Astrocyte of the hippocampus (primary cell): Measurements from ENCODE around the gene EDIL3.
"Not testable (repeated sequence)": the region's sequence is repeated elsewhere in the genome, so short reads cannot be mapped to it uniquely, and the experiment has no call there.

Experiments used
- DNase-seq: peaks from one replicate; pipeline ENCODE4 v3.0.0; 2011; ENCODE audit warnings: low read depth, low spot score

Gene EDIL3

GRCh38 chr5:84168841-84169240 lies 215.8 kb downstream of the EDIL3 start:
- DNase-seq = no peak

DNA sequence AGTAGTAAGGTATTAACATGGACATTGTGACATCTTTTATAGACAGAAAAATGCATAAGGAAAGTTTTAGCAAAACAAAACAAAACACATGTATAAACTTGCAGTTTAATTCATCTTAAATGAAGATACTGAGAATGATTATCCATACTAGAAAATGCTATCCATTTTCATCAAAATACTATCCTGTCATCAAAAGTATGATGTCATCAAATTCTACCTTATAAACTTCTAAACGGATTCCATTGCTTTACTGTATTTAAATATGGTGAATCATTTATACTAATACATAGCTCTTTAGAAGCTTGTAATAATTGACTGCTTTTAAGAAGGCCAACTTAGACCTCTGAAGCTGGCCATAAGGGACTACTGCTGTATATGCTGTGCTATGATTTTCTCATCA lies 221.0 kb downstream of the EDIL3 start:
- no peak for DNase-seq

DNA sequence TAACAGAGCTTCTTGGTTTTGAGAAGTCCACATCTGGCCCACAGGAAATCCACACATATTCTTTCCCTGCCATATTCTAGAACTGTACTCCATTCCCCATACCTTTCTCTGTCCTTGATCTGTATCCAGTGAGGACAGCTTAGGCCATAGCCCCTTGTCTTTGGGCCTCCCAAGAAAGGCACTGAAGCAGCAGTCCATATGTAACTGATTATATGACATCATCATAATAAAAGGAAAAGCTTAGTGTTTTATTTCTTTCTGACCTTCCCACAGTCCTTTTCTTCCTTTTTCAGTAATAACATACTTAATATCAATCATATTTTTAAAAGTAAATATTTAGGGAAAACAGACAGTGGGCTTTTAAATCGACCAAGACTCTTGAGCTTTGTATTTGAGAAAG lies 222.0 kb downstream of the EDIL3 start:
- no peak for DNase-seq

DNA sequence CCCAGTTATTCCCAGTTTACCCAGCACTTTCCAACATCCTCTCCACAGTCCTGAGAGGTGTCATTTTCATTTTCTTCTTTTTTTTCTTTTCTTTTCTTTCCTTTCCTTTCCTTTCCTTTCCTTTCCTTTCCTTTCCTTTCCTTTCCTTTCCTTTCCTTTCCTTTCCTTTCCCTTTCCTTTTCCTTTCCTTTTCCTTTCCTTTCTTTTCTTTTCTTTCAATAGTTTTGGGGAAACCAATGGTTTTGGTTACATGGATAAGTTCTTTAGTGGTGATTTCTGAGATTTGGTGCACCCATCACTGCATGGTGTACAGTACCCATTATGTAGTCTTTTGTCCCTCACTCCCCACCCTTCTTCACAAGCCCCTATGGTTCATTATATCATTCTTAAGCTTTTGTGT lies 224.0 kb downstream of the EDIL3 start:
- not testable (repeated sequence) for DNase-seq

GRCh38 chr5:84149094-84149493 lies 235.6 kb downstream of the EDIL3 start:
- no peak for DNase-seq

DNA sequence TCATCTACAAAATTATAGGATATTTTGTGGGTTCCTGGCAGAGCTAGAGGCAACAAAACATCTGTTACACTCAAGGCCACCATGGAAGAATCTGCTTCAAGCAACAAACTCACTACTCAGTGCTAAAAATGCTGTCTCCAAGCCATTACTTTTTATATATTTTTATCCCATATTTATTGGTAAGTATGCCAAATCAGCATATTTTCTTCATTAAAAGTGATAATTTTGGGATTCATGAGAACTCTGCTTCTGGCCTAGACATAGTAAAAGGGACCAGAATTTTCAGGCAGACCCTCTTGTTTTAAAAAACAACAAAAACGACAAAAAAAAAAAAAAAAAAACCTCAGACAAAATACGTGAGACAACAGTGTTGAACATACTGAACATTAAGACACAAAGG lies 236.0 kb downstream of the EDIL3 start:
- no peak for DNase-seq

DNA sequence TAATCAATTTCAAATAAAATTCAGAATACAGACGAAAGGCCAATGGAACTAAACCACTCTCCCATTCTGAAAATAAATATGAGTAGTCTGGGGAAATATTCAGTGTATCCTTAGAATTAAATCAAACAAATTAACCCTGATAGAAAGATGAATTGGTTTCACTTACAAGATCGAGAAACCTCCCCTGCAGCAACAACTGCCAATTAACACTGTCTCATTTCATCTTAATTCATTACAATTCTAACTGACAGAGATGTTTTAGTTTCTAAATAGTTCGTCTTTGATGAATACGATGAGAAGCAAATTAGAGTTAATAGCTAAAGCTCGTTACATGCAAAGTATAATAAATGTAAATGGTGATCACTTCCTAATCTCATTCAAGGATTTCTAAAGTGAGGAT lies 247.1 kb downstream of the EDIL3 start:
- DNase-seq = no peak

- peak; percentile 10 for DNase-seq
Measured at GRCh38 chr5:84131372-84131771, 253.3 kb downstream of the EDIL3 start.

DNA sequence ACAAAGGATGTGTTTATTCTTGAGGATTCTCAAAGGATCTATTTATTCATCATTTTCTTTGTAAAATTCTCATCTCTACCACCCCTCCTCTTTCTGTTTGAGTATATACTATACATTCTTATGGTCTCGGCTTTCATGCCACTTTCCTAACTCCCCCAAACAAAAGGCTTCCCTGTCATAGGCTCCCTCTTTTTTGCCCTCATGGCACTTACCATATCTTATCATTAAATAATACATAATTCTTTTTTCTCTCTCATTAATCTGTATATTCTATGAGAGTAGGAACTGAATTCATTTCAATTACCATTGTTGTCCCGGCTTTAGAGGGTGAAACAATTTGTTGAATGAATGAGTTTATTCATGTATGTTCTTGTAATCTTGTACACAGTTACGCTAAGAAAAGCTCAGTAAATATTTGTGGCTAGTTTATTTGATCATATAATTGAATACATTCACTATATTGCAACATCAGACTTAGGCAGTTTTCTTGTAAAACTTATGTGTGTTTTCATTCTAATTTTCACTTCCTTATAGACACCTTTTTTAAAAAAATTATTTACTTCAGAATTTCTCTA lies 254.6 kb downstream of the EDIL3 start:
- DNase-seq = no peak

GRCh38 chr5:84125216-84125615 lies 259.5 kb downstream of the EDIL3 start:
- no peak for DNase-seq

DNA sequence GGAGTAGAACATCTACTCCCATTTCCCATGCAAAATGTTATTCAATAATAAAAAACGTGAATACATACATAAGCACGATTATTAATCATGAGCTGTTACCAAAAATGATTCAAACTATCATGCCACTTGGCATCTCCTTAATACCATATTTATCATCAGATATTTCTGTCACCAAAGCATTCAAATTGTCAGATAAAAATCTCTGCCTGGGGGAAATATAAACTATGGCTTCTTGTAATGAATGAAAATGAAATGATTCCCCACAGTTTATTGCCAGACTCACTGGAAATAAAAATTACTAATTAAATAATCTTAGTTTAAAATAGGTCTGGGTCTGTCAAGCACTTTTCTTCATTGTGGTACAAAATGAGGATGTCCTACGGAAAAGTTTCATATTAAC lies 265.4 kb downstream of the EDIL3 start:
- no peak for DNase-seq

DNA sequence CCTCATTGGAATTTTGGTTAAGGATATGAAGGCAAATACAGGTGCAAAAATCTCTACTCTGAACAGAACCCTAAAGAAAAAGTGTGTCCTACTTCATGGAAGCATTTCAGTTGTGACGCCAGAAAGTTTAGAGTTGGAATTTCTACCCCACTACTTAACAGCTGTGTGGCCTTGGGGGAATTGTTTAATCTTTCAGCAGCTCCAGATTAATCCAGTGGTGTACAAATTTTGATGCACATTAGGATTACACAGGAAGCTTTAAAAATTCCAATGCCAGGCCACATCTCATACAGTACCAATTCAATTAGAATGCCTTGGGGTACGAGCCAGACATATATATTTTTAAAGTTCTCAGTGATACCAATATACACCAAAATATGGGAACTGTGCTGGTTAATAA lies 266.1 kb downstream of the EDIL3 start:
- no peak for DNase-seq

DNA sequence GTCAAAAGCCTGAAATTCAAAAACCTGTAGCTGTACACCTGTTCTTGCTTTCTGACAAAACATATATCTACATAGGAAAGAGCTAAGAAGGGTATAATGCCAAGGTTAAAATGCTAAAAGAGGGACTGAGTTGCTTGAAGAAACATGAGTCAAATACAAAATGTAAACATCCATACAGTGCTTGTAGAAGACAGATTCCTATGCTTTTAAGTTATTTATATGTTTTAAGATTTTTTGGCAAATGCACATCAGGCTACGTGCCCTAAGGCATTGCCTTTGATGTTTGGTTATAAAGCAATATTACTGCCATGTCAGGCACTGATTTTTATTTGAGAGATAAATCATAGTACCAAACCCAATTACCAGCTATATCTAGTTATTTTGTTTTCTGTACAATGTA lies 269.0 kb downstream of the EDIL3 start:
- no peak for DNase-seq

GRCh38 chr5:84113246-84114105 lies 271.2 kb downstream of the EDIL3 start:
- DNase-seq = peak; percentile 56

- no peak for DNase-seq
Measured at GRCh38 chr5:84092738-84093137, 291.9 kb downstream of the EDIL3 start.

- peak; percentile 13 for DNase-seq
Measured at GRCh38 chr5:84091127-84091799, 293.4 kb downstream of the EDIL3 start.

GRCh38 chr5:84088996-84089395 lies 295.7 kb downstream of the EDIL3 start:
- DNase-seq = peak; percentile 8

DNA sequence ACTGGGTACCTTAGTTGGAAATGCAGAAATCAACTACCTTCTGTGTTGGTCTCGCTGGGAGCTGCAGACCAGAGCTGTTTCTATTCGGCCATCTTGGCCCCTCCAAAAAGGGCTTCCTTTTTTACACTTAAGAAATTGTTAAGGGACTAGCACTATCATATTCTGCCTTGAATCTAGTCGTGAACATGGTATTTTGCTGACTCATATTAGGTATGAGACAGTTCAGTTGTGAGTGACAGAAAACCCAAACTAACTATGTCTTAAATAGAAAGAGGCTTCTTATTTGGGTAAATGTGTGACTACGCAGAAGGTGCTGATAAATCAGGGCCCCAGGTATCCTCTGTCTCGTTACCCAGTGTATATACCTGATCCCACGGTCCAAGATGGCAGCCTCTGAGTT lies 298.2 kb downstream of the EDIL3 start:
- DNase-seq = no peak

DNA sequence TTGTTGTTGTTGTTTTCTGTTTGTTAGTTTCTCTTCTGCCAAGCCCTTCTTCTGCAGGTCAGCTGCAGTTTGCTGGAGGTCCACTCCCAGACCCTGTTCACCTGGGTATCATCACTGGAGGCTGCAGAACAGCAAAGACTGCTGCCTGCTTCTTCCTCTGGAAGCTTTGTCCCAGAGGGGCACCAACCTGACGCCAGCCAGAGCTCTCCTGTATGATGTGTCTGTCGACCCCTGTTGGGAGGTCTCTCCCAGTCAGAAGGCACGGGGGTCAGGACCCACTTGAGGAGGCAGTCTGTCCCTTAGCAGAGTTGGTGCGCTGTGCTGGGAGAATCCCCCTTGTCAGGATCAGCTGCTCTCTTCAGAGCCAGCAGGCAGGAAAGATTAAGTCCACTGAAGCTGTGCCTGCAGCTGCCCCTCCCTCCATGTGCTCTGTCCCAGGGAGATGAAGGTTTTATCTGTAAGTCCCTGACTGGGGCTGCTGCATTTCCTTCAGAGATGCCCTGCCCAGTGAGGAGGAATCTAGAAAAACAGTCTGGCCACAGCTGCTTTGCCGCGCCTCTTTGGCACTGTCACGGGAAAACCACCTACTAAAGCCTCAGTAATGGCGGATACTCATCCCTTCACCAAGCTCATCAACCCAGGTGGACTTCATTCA lies 299.2 kb downstream of the EDIL3 start:
- no peak for DNase-seq

DNA sequence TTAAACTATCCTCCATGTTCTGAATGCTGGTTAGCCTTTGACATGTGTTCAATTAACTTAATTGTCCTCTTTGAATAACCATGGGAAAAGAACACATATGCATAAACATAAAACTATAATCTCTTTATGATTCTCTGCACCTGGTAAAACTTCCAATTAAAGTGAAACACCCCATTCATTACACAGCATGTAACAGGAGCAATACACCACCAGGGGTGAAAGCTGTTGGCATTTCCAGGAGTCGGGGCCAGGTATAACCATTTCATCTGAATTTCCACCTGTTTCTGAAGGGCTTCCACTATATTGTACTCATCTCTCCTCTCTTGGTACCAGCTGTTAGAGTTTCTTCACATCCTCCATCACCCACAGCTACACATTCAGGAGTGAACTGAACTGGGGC lies 303.8 kb downstream of the EDIL3 start:
- no peak for DNase-seq

DNA sequence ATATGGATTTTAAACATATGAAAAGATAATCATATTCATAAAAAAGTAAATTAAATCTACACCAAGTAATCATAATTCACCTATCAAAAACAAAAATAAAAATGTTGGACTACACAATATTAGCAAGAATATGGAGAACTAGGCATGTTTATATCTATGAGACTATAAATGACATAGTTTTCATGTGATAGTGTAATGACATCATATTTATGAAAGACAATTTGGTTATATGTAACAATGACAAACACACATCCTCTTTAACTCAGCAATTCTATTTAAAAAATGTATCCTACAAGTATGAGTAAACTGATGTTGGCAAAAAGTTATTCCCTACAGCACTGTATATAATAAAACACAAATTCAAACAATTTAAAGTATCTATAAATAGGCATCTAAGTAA lies 312.3 kb downstream of the EDIL3 start:
- DNase-seq = no peak

- no peak for DNase-seq
Measured at GRCh38 chr5:84069608-84070179, 315.0 kb downstream of the EDIL3 start.
